Gastroesophageal sphincter (tissue), 3 donors: ENCODE results near the gene SLC43A1.

Experiments
- CTCF ChIP-seq, 4 experiments: fragments of 200-600 bp in 2 of 4; fragments of 450-650 bp in 2 of 4; sonication (generic) in 1 of 4; IDR thresholded peaks; one replicate each; pipeline ENCODE4 v1.5.1; 2017 to 2019; ENCODE audit warnings: antibody characterized with exemption in 4 of 4, mild to moderate bottlenecking in 2 of 4, moderate library complexity in 2 of 4
- POLR2A ChIP-seq, 2 donors: fragments of 450-650 bp; IDR thresholded peaks; one replicate each; pipeline ENCODE4 v1.6.1; 2017; ENCODE audit warnings: antibody characterized with exemption in 2 of 2, mild to moderate bottlenecking in 2 of 2, moderate library complexity in 1 of 2

- TF ChIP-seq CTCF (IDR thresholded peaks at IDR 0.05) (no peak), POLR2A (IDR thresholded peaks at IDR 0.05) (no peak)
Observed at GRCh38 chr11:57560146-57560545, 44.6 kb upstream of the SLC43A1 start.
